GM19099 (cell line): ENCODE results near the gene ARTN.

Source experiments
- POLR2A ChIP-seq: IDR thresholded peaks from 3 replicates; pipeline ENCODE4 v1.6.1; 2011; ENCODE audit warnings: low read depth; ENCODE audit not compliant: insufficient read length; ENCODE audit errors: extremely low read depth

Gene ARTN

GRCh38 chr1:43979528-43980254, 46.1 kb downstream of the ARTN start:
- no peak for TF ChIP-seq POLR2A

GRCh38 chr1:43980255-43981134, 46.9 kb downstream of the ARTN start:
- TF ChIP-seq POLR2A = no peak

- no peak for TF ChIP-seq POLR2A
Observed at GRCh38 chr1:43981135-43981491, 47.5 kb downstream of the ARTN start.

GRCh38 chr1:43981636-43982035, 48.0 kb downstream of the ARTN start:
- no peak for TF ChIP-seq POLR2A

- TF ChIP-seq POLR2A = no peak
Observed at GRCh38 chr1:43982241-43982640, 48.6 kb downstream of the ARTN start.

GRCh38 chr1:43982808-43983207, 49.2 kb downstream of the ARTN start:
- no peak for TF ChIP-seq POLR2A

GRCh38 chr1:43983253-43983899, 49.8 kb downstream of the ARTN start:
- no peak for TF ChIP-seq POLR2A

- TF ChIP-seq POLR2A = no peak
Observed at GRCh38 chr1:43984855-43985254, 51.3 kb downstream of the ARTN start.

- no peak for TF ChIP-seq POLR2A
Observed at GRCh38 chr1:43985984-43986595, 52.5 kb downstream of the ARTN start.

GRCh38 chr1:43986712-43987111, 53.1 kb downstream of the ARTN start:
- no peak for TF ChIP-seq POLR2A
